Liver (tissue), 9 donors: ENCODE data around the gene TMEM190. TPM values are rescaled to one million over a fixed set of nuclear protein-coding genes. Genes with fewer than 3 reads are reported as not detected.

Source experiments
- DNase-seq: peaks from one replicate; pipeline ENCODE4 v3.0.0-alpha.2; 2017; ENCODE audit warnings: low spot score
- H3K27ac ChIP-seq, 2 donors: one replicate each; pipeline ENCODE4 v1.7.0; 2013; ENCODE audit warnings: inconsistent platforms in 2 of 2, low read length in 2 of 2, control low read depth in 1 of 2, low read depth in 1 of 2, mild to moderate bottlenecking in 1 of 2
- H3K27me3 ChIP-seq, 4 donors: one replicate each; pipeline versions ENCODE4 v1.6.1 to v1.7.0; 2013; ENCODE audit warnings: low read length in 3 of 4, inconsistent platforms in 1 of 4, mild to moderate bottlenecking in 1 of 4, moderate library complexity in 1 of 4; ENCODE audit not compliant: control insufficient read depth in 4 of 4, insufficient read depth in 4 of 4
- H3K36me3 ChIP-seq, 4 donors: one replicate each; pipeline versions ENCODE4 v1.6.1 to v1.7.0; 2013; ENCODE audit warnings: low read length in 3 of 4, mild to moderate bottlenecking in 3 of 4, low read depth in 1 of 4, moderate library complexity in 1 of 4; ENCODE audit not compliant: control insufficient read depth in 4 of 4, insufficient read depth in 3 of 4
- H3K4me1 ChIP-seq, 4 donors: one replicate each; pipeline versions ENCODE4 v1.6.1 to v1.7.0; 2013; ENCODE audit warnings: low read length in 3 of 4, mild to moderate bottlenecking in 3 of 4, moderate library complexity in 1 of 4; ENCODE audit not compliant: control insufficient read depth in 4 of 4, insufficient read depth in 4 of 4
- H3K4me3 ChIP-seq, 3 donors: one replicate each; pipeline versions ENCODE4 v1.6.1 to v1.7.0; 2013; ENCODE audit warnings: low read length in 3 of 3, control low read depth in 1 of 3, low read depth in 1 of 3, mild to moderate bottlenecking in 1 of 3
- H3K9ac ChIP-seq, 2 donors: one replicate each; pipeline ENCODE4 v1.7.0; 2013; ENCODE audit warnings: low read length in 2 of 2, mild to moderate bottlenecking in 2 of 2, moderate library complexity in 2 of 2, control low read depth in 1 of 2, low read depth in 1 of 2
- H3K9me3 ChIP-seq, 4 donors: one replicate each; pipeline versions ENCODE4 v1.6.1 to v1.7.0; 2013; ENCODE audit warnings: low read length in 3 of 4; ENCODE audit not compliant: control insufficient read depth in 4 of 4
- ATF3 ChIP-seq: IDR thresholded peaks from 2 replicates; pipeline ENCODE4 v1.6.1; 2016; ENCODE audit warnings: antibody characterized with exemption
- CTCF ChIP-seq: fragments of 150-350 bp; IDR thresholded peaks from 2 replicates; pipeline ENCODE4 v1.5.1; 2017; ENCODE audit warnings: improper control_type of control experiment, low read depth, low read length; ENCODE audit not compliant: missing input control
- EGR1 ChIP-seq, 2 donors: IDR thresholded peaks; 2 replicates each; pipeline ENCODE4 v1.6.1; 2016 to 2018; ENCODE audit warnings: antibody characterized with exemption in 2 of 2, low read depth in 2 of 2
- FOXA1 ChIP-seq: IDR thresholded peaks from 2 replicates; pipeline ENCODE4 v1.6.1; 2016; ENCODE audit warnings: antibody characterized with exemption
- FOXA2 ChIP-seq: IDR thresholded peaks from 2 replicates; pipeline ENCODE4 v1.6.1; 2016; ENCODE audit warnings: antibody characterized with exemption
- GABPA ChIP-seq, 2 donors: IDR thresholded peaks in 1 of 2; conservative IDR thresholded peaks in 1 of 2; 2 replicates each; pipeline ENCODE4 v1.6.1; 2016; ENCODE audit warnings: antibody characterized with exemption in 2 of 2, mild to moderate bottlenecking in 1 of 2, moderate library complexity in 1 of 2
- HNF4A ChIP-seq, 2 donors: conservative IDR thresholded peaks; 2 replicates each; pipeline ENCODE4 v1.6.1; 2016; ENCODE audit warnings: antibody characterized with exemption in 2 of 2, mild to moderate bottlenecking in 2 of 2
- HNF4G ChIP-seq: IDR thresholded peaks from 2 replicates; pipeline ENCODE4 v1.6.1; 2016; ENCODE audit warnings: antibody characterized with exemption
- JUND ChIP-seq, 2 donors: IDR thresholded peaks; 2 replicates each; pipeline ENCODE4 v1.6.1; 2016; ENCODE audit warnings: antibody characterized with exemption in 2 of 2
- MAX ChIP-seq: IDR thresholded peaks from 2 replicates; pipeline ENCODE4 v1.6.1; 2016; ENCODE audit warnings: antibody characterized with exemption
- RAD21 ChIP-seq, 2 donors: IDR thresholded peaks; 2 replicates each; pipeline ENCODE4 v1.6.1; 2016; ENCODE audit warnings: antibody characterized with exemption in 2 of 2, mild to moderate bottlenecking in 2 of 2
- REST ChIP-seq: IDR thresholded peaks from 2 replicates; pipeline ENCODE4 v1.6.1; 2016; ENCODE audit warnings: antibody characterized with exemption, mild to moderate bottlenecking
- RXRA ChIP-seq, 2 donors: IDR thresholded peaks; 2 replicates each; pipeline ENCODE4 v1.6.1; 2017 to 2018; ENCODE audit warnings: antibody characterized with exemption in 2 of 2, mild to moderate bottlenecking in 1 of 2
- SP1 ChIP-seq: IDR thresholded peaks from 2 replicates; pipeline ENCODE4 v1.6.1; 2018; ENCODE audit warnings: antibody characterized with exemption, mild to moderate bottlenecking
- TAF1 ChIP-seq: conservative IDR thresholded peaks from 2 replicates; pipeline ENCODE4 v1.6.1; 2016; ENCODE audit warnings: antibody characterized with exemption, mild to moderate bottlenecking
- YY1 ChIP-seq: IDR thresholded peaks from 2 replicates; pipeline ENCODE4 v1.6.1; 2016; ENCODE audit warnings: antibody characterized with exemption, mild to moderate bottlenecking
- WGBS: extraction: QIAGEN DNeasy Blood & Tissue Kit; methylation state at CpG from one replicate; pipeline ENCODE4 v1.1.7; 2013; 5-methylcytosine and 5-hydroxymethylcytosine counted together
- polyA plus RNA-seq, 2 donors: library from polyadenylated mRNA; stranded (reverse) in 1 of 2; unstranded in 1 of 2; fragments of 200-250 nt in 1 of 2; fragments of >200 nt in 1 of 2; fragmentation: Nextera tagmentation in 1 of 2; extraction: Ambion mirVana in 1 of 2; gene quantifications; one replicate each; pipeline versions ENCODE4 v1.2.1 to v1.2.3, GENCODE V29; 2013 to 2015
- total RNA-seq, 2 donors: library from RNA; depleted of rRNA; stranded (reverse); fragments of >200 nt; gene quantifications; one replicate each; pipeline ENCODE4 v1.2.3, GENCODE V29; 2014
- TF ChIP-seq, protein P1 (sequence below): IDR thresholded peaks from 2 replicates; pipeline ENCODE4 v1.6.1; 2016; ENCODE audit warnings: antibody characterized with exemption
- donor health status: healthy.
- donor health status: healthy.
- donor health status: healthy.
- donor health status: healthy.
- donor health status: healthy.

The TMEM190 gene
- total and polyA plus RNA-seq, 4 donors = not detected

GRCh38 chr19:55344444-55344843 is 32.2 kb upstream of the TMEM190 start:
- Histone ChIP-seq H3K4me3 (no peak overlapping the region), H3K27ac (no peak overlapping the region), H3K9me3 (no peaks in the 10 kb centered on the region), H3K4me1 (peaks cover 8 to 12% (median 10%) of the 10 kb centered on the region in 4 donors), H3K36me3 (peaks cover 0 to 10% (median 1%) of the 10 kb centered on the region in 4 donors), H3K9ac (no peak overlapping the region), H3K27me3 (no peaks in the 10 kb centered on the region)
- no peak for DNase-seq
- 88% methylated on average over 9 of the region's 9 CpGs for WGBS
- TF ChIP-seq YY1 (no peak), HNF4G (no peak), CTCF (no peak), HNF4A (conservative IDR thresholded peaks at IDR 0.05) (no peak), REST (no peak), FOXA1 (no peak), TAF1 (no peak), FOXA2 (no peak), MAX (no peak), RAD21 (IDR thresholded peaks at IDR 0.05) (no peak)
- TF ChIP-seq, protein P1, sequence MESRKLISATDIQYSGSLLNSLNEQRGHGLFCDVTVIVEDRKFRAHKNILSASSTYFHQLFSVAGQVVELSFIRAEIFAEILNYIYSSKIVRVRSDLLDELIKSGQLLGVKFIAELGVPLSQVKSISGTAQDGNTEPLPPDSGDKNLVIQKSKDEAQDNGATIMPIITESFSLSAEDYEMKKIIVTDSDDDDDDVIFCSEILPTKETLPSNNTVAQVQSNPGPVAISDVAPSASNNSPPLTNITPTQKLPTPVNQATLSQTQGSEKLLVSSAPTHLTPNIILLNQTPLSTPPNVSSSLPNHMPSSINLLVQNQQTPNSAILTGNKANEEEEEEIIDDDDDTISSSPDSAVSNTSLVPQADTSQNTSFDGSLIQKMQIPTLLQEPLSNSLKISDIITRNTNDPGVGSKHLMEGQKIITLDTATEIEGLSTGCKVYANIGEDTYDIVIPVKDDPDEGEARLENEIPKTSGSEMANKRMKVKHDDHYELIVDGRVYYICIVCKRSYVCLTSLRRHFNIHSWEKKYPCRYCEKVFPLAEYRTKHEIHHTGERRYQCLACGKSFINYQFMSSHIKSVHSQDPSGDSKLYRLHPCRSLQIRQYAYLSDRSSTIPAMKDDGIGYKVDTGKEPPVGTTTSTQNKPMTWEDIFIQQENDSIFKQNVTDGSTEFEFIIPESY = no peak

DNA sequence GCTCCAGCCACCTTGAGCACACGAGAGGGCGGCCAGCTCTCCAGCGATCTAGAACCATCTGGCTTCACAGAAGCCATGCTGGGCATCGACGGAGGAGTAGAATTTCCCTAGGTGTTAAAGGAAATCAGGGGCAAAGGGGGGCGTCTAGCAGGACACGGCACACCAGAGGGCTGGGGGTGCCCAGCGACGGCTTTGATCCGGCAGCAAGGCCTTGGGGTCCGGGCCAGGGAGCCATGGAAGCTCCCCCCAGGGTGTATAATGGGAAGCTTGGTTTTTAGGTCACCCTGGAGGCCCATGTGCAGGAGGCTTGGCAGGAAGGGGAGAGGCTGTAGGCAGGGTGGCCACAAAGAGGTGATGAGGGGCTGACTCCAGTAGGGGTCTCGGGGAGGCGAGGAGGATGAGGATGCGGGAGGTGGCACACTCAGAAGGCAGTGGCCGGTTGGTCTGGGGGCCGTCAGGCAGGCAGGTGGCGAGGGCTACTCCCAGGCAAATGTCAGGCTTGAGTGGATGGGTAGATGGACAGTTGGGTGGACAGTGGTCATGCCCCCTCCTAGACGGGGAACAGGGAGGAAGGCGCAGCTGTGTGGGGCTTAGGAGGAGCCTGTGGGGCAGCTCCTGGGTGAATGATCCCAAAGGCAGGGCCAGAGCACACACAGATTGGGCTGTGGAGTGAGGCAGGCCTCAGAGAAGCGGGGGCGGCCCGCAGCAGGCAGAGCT is 31.4 kb upstream of the TMEM190 start:
- Histone ChIP-seq H3K27me3 (no peaks in the 10 kb centered on the region), H3K27ac (no peak overlapping the region), H3K4me3 (no peak overlapping the region), H3K9ac (no peak overlapping the region), H3K4me1 (peaks cover 6 to 9% (median 7%) of the 10 kb centered on the region in 4 donors), H3K36me3 (peaks cover 0 to 10% (median 1%) of the 10 kb centered on the region in 4 donors), H3K9me3 (no peaks in the 10 kb centered on the region)
- WGBS = 95% methylated on average over 22 of the region's 22 CpGs
- DNase-seq = no peak
- TF ChIP-seq GABPA (IDR thresholded peaks at IDR 0.05 in 1 of 2, conservative IDR thresholded peaks at IDR 0.05 in 1 of 2) (no peak), YY1 (no peak), TAF1 (no peak), REST (no peak), RXRA (IDR thresholded peaks at IDR 0.05) (no peak), SP1 (no peak), JUND (IDR thresholded peaks at IDR 0.05) (no peak), FOXA2 (no peak), ATF3 (no peak), HNF4G (no peak), HNF4A (conservative IDR thresholded peaks at IDR 0.05) (no peak), FOXA1 (no peak), EGR1 (IDR thresholded peaks at IDR 0.05; ENCODE audit: low read depth in 2 of 2) (no peak)
- TF ChIP-seq, protein P1 = no peak
